Measurements from ENCODE around the gene COA1. TPM values are rescaled to one million over a fixed set of nuclear protein-coding genes. Genes with fewer than 3 reads are reported as not detected.
A peak's percentile ranks its signal among the peaks of the same experiment; 100 is the strongest.
"Not testable (repeated sequence)": the region's sequence is repeated elsewhere in the genome, so short reads cannot be mapped to it uniquely, and the experiment has no call there.

Gene COA1
- total and polyA plus RNA-seq, 3 donors from 2014 or later, result 36.4 to 80.5 (median 75.7) TPM

DNA sequence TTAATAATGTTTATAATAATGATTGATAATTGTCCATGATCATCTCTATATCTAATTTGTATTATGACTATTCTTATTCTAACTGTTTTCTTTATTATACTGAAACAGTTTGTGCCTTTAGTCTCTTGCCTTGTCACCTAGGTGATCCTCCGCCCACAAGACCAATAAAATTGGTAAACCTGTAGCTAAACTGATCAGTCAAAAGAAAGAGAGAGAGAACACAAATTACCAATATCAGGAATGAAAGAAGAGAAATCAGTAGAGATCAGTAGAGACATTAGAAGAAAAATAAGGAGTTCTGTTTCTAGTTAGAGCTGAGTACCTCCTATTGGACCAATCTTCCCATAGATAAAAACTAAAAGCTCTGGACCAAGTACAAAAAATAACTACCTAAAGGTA is 6.1 kb upstream of the COA1 start:
- 96 to 98% methylated on average over 1 of the region's 1 CpG for WGBS, 2 donors
- no peaks in the 10 kb centered on the region for H3K36me3 ChIP-seq (ENCODE audit: low read depth, missing control alignments)
- no peak for DNase-seq
- H3K4me1 ChIP-seq, result no peaks in the 10 kb centered on the region
- H3K4me3 ChIP-seq, result no peak overlapping the region
- intact Hi-C loops (cut with DNase I; ENCODE audit: low total_unique reads), result no loop called here
- TF ChIP-seq POLR2A (IDR thresholded peaks at IDR 0.05), result no peak
- no peak for TF ChIP-seq CTCF (IDR thresholded peaks at IDR 0.05)
- H3K27me3 ChIP-seq, result no peaks in the 10 kb centered on the region
- no peak overlapping the region for H3K27ac ChIP-seq
- H3K9me3 ChIP-seq, result no peaks in the 10 kb centered on the region

DNA sequence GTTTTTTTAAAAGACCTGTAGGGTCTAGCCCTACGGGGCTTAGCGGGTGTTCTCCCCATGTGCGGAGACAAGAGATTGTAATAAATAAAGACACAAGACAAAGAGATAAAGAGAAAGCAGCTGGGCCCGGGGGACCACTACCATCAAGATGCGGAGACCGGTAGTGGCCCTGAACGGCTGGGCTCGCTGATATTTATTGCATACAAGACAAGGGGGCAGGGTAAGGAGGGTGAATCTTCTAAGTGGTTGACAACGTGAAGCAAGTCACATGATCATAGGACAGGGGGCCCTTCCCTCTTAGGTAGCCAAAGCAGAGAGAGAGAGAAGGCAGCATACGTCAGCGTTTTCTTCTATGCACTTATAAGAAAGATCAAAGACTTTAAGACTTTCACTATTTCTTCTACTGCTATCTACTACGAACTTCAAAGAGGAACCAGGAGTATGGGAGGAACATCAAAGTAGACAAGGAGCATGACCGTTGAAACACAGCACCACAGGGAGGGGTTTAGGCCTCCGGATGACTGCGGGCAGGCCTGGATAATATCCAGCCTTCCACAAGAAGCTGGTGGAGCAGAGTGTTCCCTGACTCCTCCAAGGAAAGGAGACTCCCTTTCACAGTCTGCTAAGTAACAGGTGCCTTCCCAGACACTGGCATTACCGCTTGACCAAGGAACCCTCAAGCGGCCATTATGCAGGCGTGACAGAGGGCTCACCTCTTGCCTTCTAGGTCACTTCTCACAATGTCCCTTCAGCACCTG is 5.4 kb upstream of the COA1 start:
- intact Hi-C loops (cut with DNase I; ENCODE audit: low total_unique reads); H3K36me3 ChIP-seq (ENCODE audit: low read depth, missing control alignments); DNase-seq; H3K4me3 ChIP-seq; H3K27ac ChIP-seq; H3K27me3 ChIP-seq; H3K9me3 ChIP-seq; H3K4me1 ChIP-seq: not testable (repeated sequence)
- 46 to 49% methylated on average over 18 of the region's 18 CpGs for WGBS, 2 donors

DNA sequence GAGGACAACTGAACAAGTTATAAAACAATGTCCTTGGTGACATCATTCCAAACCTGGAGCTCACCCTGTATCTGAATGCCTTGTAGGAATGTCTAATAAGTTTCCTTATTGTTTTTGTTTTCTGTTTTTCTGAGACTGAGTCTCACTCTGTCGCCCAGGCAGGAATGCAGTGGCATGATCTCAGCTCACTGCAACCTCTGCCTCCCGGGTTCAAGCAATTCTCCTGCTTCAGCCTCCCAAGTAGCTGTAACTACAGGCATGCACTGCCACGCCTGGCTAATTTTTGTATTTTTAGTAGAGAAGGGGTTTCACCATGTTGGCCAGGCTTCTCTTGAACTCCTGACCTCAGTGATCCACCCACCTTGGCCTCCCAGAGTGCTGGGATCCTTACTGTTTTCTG is 2.2 kb upstream of the COA1 start:
- H3K27me3 ChIP-seq; intact Hi-C loops (cut with DNase I; ENCODE audit: low total_unique reads); H3K4me3 ChIP-seq; H3K36me3 ChIP-seq (ENCODE audit: low read depth, missing control alignments); H3K4me1 ChIP-seq; H3K9me3 ChIP-seq; DNase-seq; H3K27ac ChIP-seq: not testable (repeated sequence)
- WGBS, 2 donors, result 73 to 80% methylated on average over 3 of the region's 3 CpGs

- DNase-seq, result no peak
- Histone ChIP-seq H3K27me3 (no peaks in the 10 kb centered on the region), H3K36me3 (ENCODE audit: low read depth, missing control alignments) (no peaks in the 10 kb centered on the region), H3K9me3 (no peaks in the 10 kb centered on the region), H3K4me3 (peak overlapping the region; percentile 81 to 93), H3K27ac (peak overlapping the region; percentile 79 to 87), H3K4me1 (peaks cover 5% of the 10 kb centered on the region)
- intact Hi-C loops (cut with DNase I; ENCODE audit: low total_unique reads), result no loop called here
- 13 to 14% methylated on average over 4 of the region's 4 CpGs for WGBS, 2 donors
- no peak for TF ChIP-seq CTCF (IDR thresholded peaks at IDR 0.05)
- no peak for TF ChIP-seq POLR2A (IDR thresholded peaks at IDR 0.05)
Measured at GRCh38 chr7:43729924-43730248, 563 bp upstream of the COA1 start.

GRCh38 chr7:43727494-43727893 is 1.8 kb downstream of the COA1 start:
- Histone ChIP-seq H3K27me3 (no peaks in the 10 kb centered on the region), H3K36me3 (ENCODE audit: low read depth, missing control alignments) (no peaks in the 10 kb centered on the region), H3K4me1 (peaks cover 5% of the 10 kb centered on the region), H3K4me3 (no peak overlapping the region), H3K27ac (no peak overlapping the region), H3K9me3 (no peaks in the 10 kb centered on the region)
- intact Hi-C loops (cut with DNase I; ENCODE audit: low total_unique reads), result no loop called here
- TF ChIP-seq POLR2A (IDR thresholded peaks at IDR 0.05) (no peak), CTCF (IDR thresholded peaks at IDR 0.05) (no peak)
- no peak for DNase-seq
- WGBS, 2 donors, result 36 to 53% methylated on average over 1 of the region's 1 CpG

DNA sequence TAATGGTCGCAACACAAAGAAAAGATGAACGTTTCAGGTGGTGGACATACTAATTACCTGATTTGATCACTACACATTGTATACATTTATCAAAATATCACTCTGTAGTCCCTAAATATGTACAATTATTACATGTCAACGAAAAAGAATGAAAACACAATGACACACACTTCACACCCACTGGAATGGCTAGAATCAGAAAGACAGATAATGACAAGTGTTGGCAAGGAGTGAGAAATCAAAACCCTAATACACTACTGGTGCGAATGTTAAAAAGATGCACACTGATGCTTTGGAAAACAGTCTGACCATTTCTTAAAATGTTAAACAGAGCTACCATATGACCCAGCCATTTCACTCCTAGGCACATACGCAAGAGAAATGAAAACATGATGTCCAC is 2.3 kb downstream of the COA1 start:
- no peak for DNase-seq
- H3K9me3 ChIP-seq, result no peaks in the 10 kb centered on the region
- no peak overlapping the region for H3K27ac ChIP-seq
- 82% methylated on average over 5 of the region's 5 CpGs for WGBS, 2 donors
- TF ChIP-seq CTCF (IDR thresholded peaks at IDR 0.05) (no peak), POLR2A (IDR thresholded peaks at IDR 0.05) (no peak)
- intact Hi-C loops (cut with DNase I; ENCODE audit: low total_unique reads), result no loop called here
- no peaks in the 10 kb centered on the region for H3K36me3 ChIP-seq (ENCODE audit: low read depth, missing control alignments)
- no peak overlapping the region for H3K4me3 ChIP-seq
- H3K4me1 ChIP-seq, result peaks cover 5% of the 10 kb centered on the region
- H3K27me3 ChIP-seq, result no peaks in the 10 kb centered on the region

All from testis (tissue), 3 donors.